Nephron progenitor cell (in vitro differentiated cells): ENCODE results near the gene OR6P1.

Experiments used
- DNase-seq: peaks from one replicate; pipeline ENCODE4 v3.0.0; 2021
- H3K27ac Mint-ChIP-seq: 2 replicates; pipeline ENCODE4 v1.8.0; 2021; ENCODE audit warnings: mild to moderate bottlenecking, moderate library complexity, mixed read lengths
- H3K27me3 Mint-ChIP-seq: 2 replicates; pipeline ENCODE4 v1.8.0; 2021; ENCODE audit warnings: mild to moderate bottlenecking, low read depth, mixed read lengths; ENCODE audit not compliant: poor library complexity
- H3K36me3 Mint-ChIP-seq: 2 replicates; pipeline ENCODE4 v1.8.0; 2021; ENCODE audit warnings: low read depth, mixed read lengths
- H3K4me1 Mint-ChIP-seq: 2 replicates; pipeline ENCODE4 v1.8.0; 2021; ENCODE audit warnings: mixed read lengths
- H3K4me3 Mint-ChIP-seq: 2 replicates; pipeline ENCODE4 v1.8.0; 2021; ENCODE audit warnings: mild to moderate bottlenecking, moderate library complexity, mixed read lengths
- H3K9me3 Mint-ChIP-seq: 2 replicates; pipeline ENCODE4 v1.8.0; 2021; ENCODE audit warnings: mild to moderate bottlenecking, moderate library complexity, mixed read lengths
- TF ChIP-seq, protein P1 (sequence below): fragments of 200-600 bp; sonication (generic); IDR thresholded peaks from 2 replicates; pipeline ENCODE4 v1.5.0; 2021; ENCODE audit warnings: antibody characterized with exemption

Gene OR6P1, protein sequence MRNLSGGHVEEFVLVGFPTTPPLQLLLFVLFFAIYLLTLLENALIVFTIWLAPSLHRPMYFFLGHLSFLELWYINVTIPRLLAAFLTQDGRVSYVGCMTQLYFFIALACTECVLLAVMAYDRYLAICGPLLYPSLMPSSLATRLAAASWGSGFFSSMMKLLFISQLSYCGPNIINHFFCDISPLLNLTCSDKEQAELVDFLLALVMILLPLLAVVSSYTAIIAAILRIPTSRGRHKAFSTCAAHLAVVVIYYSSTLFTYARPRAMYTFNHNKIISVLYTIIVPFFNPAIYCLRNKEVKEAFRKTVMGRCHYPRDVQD

GRCh38 chr1:158570480-158570879, at the start of gene OR6P1:
OR6P1 (minus strand) TSS chr1:158570580; CDS start chr1:158563604, 6,976 bp downstream.
- Mint-ChIP-seq H3K27me3 (peaks cover 13% of the 10 kb centered on the region), H3K4me1 (no peaks in the 10 kb centered on the region), H3K36me3 (no peaks in the 10 kb centered on the region), H3K27ac (no peak within 1 kb of the TSS), H3K9me3 (no peaks in the 10 kb centered on the region), H3K4me3 (no peak within 1 kb of the TSS)
- TF ChIP-seq, protein P1, sequence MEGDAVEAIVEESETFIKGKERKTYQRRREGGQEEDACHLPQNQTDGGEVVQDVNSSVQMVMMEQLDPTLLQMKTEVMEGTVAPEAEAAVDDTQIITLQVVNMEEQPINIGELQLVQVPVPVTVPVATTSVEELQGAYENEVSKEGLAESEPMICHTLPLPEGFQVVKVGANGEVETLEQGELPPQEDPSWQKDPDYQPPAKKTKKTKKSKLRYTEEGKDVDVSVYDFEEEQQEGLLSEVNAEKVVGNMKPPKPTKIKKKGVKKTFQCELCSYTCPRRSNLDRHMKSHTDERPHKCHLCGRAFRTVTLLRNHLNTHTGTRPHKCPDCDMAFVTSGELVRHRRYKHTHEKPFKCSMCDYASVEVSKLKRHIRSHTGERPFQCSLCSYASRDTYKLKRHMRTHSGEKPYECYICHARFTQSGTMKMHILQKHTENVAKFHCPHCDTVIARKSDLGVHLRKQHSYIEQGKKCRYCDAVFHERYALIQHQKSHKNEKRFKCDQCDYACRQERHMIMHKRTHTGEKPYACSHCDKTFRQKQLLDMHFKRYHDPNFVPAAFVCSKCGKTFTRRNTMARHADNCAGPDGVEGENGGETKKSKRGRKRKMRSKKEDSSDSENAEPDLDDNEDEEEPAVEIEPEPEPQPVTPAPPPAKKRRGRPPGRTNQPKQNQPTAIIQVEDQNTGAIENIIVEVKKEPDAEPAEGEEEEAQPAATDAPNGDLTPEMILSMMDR, result no peak
- DNase-seq, result no peak

DNA sequence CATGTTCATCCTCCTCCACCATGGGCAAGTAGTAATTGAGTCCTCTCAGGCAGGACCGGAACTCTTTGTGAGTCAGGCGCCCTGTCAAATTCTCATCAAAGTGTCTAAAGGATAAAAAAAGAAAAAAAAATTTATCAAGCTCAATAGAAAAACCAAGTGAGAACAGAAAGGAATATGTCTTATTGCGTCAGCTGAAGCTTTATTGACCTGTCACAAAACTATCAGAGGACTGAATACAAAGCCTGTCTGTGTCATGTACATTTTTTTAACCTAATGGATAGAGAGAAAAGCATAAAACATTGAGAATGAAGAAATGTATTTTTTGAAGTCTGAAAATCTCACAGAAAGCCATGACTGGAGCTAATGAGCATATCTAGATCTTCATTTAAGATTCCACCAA, 43.4 kb upstream of the OR6P1 start:
- TF ChIP-seq, protein P1, result no peak
- H3K27ac Mint-ChIP-seq, result no peak overlapping the region
- no peaks in the 10 kb centered on the region for H3K4me1 Mint-ChIP-seq
- H3K36me3 Mint-ChIP-seq, result no peaks in the 10 kb centered on the region
- no peak for DNase-seq
- H3K9me3 Mint-ChIP-seq, result no peaks in the 10 kb centered on the region
- peaks cover 4% of the 10 kb centered on the region for H3K27me3 Mint-ChIP-seq
- H3K4me3 Mint-ChIP-seq, result no peak overlapping the region

DNA sequence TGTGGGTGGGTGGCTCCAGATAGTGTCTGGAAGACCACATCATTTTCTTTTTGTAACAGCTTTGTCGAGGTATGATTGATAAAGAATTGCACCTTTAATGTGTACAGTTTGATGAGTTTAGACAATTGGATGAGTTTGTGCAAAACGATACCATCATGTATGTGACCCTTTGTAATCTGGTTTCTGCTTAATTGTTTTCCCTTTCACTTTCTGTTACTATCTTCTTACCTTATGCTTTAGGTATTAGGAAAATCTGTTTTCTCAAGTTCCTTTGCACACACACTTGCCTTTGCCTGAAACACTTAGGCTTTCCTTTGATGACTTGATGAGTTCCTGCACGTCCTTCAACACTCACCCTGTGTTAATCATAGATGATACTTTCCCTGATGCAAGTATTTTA, 41.5 kb upstream of the OR6P1 start:
- TF ChIP-seq, protein P1, result no peak
- Mint-ChIP-seq H3K4me3 (no peak overlapping the region), H3K27me3 (peaks cover 4% of the 10 kb centered on the region), H3K36me3 (no peaks in the 10 kb centered on the region), H3K4me1 (no peaks in the 10 kb centered on the region), H3K27ac (no peak overlapping the region), H3K9me3 (no peaks in the 10 kb centered on the region)
- no peak for DNase-seq

DNA sequence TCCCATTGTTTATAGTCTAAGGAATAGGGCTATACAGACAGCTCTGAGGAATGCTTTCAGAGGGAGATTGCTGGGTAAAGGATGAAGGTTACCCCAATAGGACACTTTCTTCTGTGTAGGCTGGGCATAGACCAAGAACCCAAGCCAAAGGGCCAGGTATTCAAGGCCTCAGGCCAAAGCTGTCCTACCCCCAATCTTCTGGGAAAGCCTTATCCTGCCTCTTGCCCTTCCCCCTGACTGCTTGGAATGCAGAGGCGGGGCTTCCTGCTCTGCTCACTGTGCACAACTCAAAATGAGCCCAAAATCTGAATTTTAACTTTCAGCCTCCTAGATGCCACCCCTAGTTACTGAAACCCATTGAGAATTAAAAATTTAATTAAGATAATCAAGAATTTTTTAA, 36.9 kb upstream of the OR6P1 start:
- no peak overlapping the region for H3K27ac Mint-ChIP-seq

DNA sequence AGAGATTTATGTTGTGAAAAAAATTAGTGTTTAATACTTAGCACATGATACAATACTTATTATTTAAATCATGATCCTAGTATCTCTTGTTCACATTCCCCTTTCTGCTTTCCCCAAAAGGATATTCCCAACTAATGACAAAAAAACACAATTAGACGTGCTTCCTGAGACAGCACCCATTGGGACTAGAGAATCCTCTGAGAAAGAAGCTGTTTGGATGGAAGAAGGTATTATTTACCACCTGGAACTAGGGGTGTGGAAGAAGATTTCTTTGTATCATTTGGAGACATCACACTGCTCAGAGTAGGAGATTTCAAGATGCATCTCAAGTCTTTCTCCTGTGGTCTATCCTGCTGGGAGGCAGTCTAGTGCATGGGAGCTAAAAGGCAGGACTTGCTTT, 34.6 kb upstream of the OR6P1 start, which contains the start of gene OR10Z1:
TSS of gene OR10Z1 (plus strand) at position 301 of the 400 bp plus-strand sequence. CDS start 1,171 bp downstream, outside the sequence.
- no peaks in the 10 kb centered on the region for H3K36me3 Mint-ChIP-seq
- no peaks in the 10 kb centered on the region for H3K9me3 Mint-ChIP-seq
- TF ChIP-seq, protein P1, result no peak
- H3K4me1 Mint-ChIP-seq, result no peaks in the 10 kb centered on the region
- peaks cover 8% of the 10 kb centered on the region for H3K27me3 Mint-ChIP-seq
- no peak for DNase-seq
- no peak within 1 kb of the TSS for H3K27ac Mint-ChIP-seq
- no peak within 1 kb of the TSS for H3K4me3 Mint-ChIP-seq

More for the DNA sequence above, 36.9 kb upstream of the OR6P1 start:
- DNase-seq, result no peak
- Mint-ChIP-seq H3K9me3 (no peaks in the 10 kb centered on the region), H3K27me3 (peaks cover 3% of the 10 kb centered on the region), H3K36me3 (no peaks in the 10 kb centered on the region), H3K4me1 (no peaks in the 10 kb centered on the region), H3K4me3 (no peak overlapping the region)
- TF ChIP-seq, protein P1, result no peak

GRCh38 chr1:158600735-158601134, 30.4 kb upstream of the OR6P1 start:
- Mint-ChIP-seq H3K4me1 (no peaks in the 10 kb centered on the region), H3K4me3 (no peak overlapping the region), H3K27ac (no peak overlapping the region), H3K36me3 (no peaks in the 10 kb centered on the region), H3K9me3 (peaks cover 26% of the 10 kb centered on the region), H3K27me3 (peaks cover 19% of the 10 kb centered on the region)
- TF ChIP-seq, protein P1, result no peak
- DNase-seq, result no peak
